IPS-15b (cell line): ENCODE measurements around the gene ABCD2.
"Not testable (repeated sequence)": the region's sequence is repeated elsewhere in the genome, so short reads cannot be mapped to it uniquely, and the experiment has no call there.

Experiments
- H3K27me3 ChIP-seq: one replicate; pipeline ENCODE4 v1.6.1; 2013; ENCODE audit warnings: low read length; ENCODE audit not compliant: control insufficient read depth, insufficient read depth
- H3K36me3 ChIP-seq: one replicate; pipeline ENCODE4 v1.6.1; 2013; ENCODE audit warnings: low read length; ENCODE audit not compliant: control insufficient read depth, insufficient read depth
- H3K4me1 ChIP-seq: one replicate; pipeline ENCODE4 v1.6.1; 2013; ENCODE audit warnings: mild to moderate bottlenecking, low read length; ENCODE audit not compliant: control insufficient read depth, insufficient read depth
- H3K4me3 ChIP-seq: one replicate; pipeline ENCODE4 v1.5.1; 2013; ENCODE audit warnings: low read depth, low read length
- H3K9ac ChIP-seq: one replicate; pipeline ENCODE4 v1.6.1; 2013; ENCODE audit warnings: low read depth, mild to moderate bottlenecking, low read length
- H3K9me3 ChIP-seq: one replicate; pipeline ENCODE4 v1.6.1; 2013; ENCODE audit warnings: mild to moderate bottlenecking, low read length; ENCODE audit not compliant: control insufficient read depth, insufficient read depth

The ABCD2 gene

DNA sequence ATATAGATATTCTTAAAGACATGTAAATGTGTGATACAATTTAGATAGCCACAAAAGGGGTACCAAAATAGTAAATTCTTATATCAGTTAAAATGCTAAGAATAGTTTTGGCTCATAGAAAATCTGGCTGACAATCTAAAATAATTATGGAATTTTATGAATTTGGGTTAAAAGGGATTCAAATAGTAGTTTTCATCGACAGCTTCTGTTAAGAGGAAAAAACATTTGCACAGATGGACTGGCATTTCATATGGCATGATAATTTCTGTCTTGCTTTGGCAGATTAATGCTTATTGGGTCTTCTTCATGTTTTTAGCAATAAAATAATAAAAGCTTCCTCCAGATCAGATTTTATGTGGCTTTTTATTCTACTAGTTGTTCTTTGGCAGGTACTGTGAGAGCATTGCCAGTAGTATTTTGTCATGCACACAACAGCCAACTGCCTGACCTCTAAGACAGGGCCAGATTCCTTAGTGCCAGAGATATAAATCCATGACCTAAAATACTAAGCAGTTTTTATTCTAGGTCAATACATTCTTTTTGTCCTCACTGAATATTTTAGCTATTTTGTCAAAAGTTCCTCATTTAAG is 9.1 kb downstream of the ABCD2 start:
- H3K36me3 ChIP-seq: no peaks in the 10 kb centered on the region
- H3K4me3 ChIP-seq: no peak overlapping the region
- H3K4me1 ChIP-seq: no peaks in the 10 kb centered on the region
- no peaks in the 10 kb centered on the region for H3K27me3 ChIP-seq
- H3K9me3 ChIP-seq: no peaks in the 10 kb centered on the region
- no peak overlapping the region for H3K9ac ChIP-seq

DNA sequence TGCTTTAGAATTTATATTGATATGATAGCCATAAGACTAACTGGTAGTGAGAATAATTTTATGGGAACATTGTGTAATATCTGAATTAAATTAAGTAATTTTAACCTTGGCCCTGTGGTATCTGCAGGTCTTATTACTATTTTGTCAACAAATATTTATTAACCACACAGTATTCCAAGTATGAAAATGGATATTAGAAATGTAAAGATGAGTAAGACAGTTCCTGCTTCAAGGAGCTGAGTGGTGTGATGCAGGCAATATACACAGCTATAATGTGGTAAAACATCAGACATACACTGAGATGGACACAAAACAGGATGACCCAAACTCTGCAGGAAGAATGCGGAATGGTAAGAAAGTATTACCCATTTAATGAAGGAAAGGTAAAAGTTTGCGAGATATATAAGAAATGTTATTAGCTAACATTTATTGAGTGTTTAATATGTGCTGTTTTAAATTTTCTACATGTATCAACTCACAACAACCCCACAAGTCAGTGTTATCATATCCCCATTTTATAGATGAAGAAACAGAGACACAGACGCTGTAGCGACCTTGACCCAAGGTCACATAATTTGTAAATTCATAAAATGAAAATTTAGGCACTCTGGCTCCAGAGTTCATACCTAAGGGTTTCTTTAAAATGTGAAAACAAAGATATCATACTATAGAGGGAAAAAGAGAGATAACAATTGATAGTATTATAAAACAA is 12.7 kb downstream of the ABCD2 start:
- no peaks in the 10 kb centered on the region for H3K27me3 ChIP-seq
- no peak overlapping the region for H3K9ac ChIP-seq
- H3K9me3 ChIP-seq: no peaks in the 10 kb centered on the region
- no peaks in the 10 kb centered on the region for H3K36me3 ChIP-seq
- H3K4me1 ChIP-seq: no peaks in the 10 kb centered on the region
- no peak overlapping the region for H3K4me3 ChIP-seq

DNA sequence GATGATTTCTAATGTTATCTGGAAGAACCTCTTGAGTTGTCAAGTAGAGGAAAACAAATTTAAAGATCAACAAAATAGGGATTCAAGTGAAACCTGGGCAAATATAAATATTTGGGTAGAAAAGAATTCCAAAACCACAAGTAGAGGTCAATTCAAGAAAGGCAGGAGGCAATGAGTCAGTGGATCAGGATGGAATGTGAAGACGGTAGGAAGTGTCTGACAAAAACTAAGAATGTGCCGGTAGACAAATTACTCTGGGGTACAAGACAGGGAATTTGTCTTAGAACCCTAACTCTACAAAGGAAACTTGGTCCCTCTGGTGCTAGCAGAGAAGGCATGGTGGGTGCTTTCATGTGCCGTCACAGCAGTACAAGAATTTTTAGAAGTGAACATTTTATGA is 13.6 kb downstream of the ABCD2 start:
- Histone ChIP-seq H3K9me3 (no peaks in the 10 kb centered on the region), H3K9ac (no peak overlapping the region), H3K4me3 (no peak overlapping the region), H3K4me1 (no peaks in the 10 kb centered on the region), H3K36me3 (no peaks in the 10 kb centered on the region), H3K27me3 (no peaks in the 10 kb centered on the region)

DNA sequence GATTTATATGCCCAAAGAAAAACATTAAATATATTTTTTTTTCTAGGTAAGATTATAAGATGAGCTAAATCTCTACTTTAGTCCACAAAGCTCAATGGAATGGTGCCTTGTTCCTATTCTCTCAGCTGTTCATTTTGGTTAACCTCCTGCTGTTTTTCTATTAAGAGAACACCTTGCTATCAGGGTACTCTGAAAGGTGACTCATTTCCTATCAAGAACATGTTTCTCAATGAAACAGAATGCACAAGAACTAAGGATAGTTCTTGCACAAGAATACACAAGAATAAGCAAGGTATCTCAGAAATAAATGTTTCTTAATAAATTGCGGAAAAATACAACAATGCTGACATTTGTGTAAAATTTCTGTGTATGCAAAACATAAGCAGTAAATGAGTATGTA is 14.1 kb downstream of the ABCD2 start:
- Histone ChIP-seq H3K4me1 (no peaks in the 10 kb centered on the region), H3K27me3 (no peaks in the 10 kb centered on the region), H3K36me3 (no peaks in the 10 kb centered on the region), H3K9me3 (no peaks in the 10 kb centered on the region), H3K9ac (no peak overlapping the region), H3K4me3 (no peak overlapping the region)

DNA sequence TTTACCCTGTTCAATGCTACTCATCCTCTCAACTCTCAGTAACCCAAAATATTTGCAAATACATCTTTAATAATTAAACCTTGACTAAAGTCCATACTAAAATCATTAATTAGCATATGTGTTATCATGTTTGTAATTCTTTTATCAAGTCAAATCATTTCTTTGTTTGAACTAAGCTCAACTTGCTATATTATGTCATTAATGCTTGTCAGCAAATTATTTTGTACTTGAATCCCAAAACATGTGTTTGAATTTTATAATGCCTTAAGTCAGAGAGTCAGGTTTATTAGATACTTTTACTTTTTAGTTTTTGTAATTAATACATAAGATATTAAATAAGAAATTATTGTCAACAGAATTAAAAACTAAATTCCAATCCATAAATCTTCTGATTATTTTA is 16.5 kb downstream of the ABCD2 start:
- no peaks in the 10 kb centered on the region for H3K4me1 ChIP-seq
- H3K9me3 ChIP-seq: no peaks in the 10 kb centered on the region
- no peaks in the 10 kb centered on the region for H3K36me3 ChIP-seq
- no peak overlapping the region for H3K4me3 ChIP-seq
- no peaks in the 10 kb centered on the region for H3K27me3 ChIP-seq
- H3K9ac ChIP-seq: no peak overlapping the region

DNA sequence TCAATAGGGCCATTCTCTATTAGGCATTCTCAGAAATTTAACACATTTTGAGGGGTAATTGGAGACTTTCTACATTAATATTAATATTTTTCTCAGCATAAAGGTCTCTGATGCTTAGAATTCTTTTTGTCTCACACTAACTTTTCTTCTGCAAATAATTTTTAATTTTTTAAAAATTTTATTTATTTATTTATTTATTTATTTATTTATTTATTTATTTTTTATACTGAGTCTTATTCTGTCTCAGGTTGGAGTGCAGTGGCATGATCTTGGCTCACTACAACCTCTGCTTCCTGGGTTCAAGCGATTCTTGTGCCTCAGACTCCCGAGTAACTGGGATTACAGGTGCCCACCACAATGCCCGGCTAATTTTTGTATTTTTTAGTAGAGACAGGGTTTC is 17.7 kb downstream of the ABCD2 start:
- not testable (repeated sequence) for H3K4me1 ChIP-seq, H3K4me3 ChIP-seq, H3K9ac ChIP-seq, H3K36me3 ChIP-seq, H3K9me3 ChIP-seq, H3K27me3 ChIP-seq

DNA sequence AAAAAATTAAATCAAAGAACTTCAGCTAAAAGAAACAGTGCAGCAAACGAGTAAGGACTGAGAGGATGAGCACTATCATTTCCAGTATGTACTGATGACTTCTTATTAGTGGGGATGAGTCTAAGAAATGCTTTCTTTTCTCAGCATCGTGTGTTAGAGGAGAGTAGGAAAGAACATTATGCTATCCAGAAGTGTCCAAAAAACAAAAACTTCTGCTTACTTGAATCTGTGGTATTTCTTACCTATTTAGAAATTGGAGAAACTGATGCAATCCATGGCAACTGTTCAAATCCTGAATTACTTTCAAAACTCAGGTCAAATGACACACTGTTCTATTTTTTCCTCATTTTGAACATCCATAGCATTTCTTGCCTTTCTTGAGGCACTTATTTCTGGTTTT is 23.7 kb downstream of the ABCD2 start:
- H3K9me3 ChIP-seq: no peaks in the 10 kb centered on the region
- H3K4me1 ChIP-seq: no peaks in the 10 kb centered on the region
- H3K4me3 ChIP-seq: no peak overlapping the region
- no peaks in the 10 kb centered on the region for H3K36me3 ChIP-seq
- H3K27me3 ChIP-seq: no peaks in the 10 kb centered on the region
- no peak overlapping the region for H3K9ac ChIP-seq

DNA sequence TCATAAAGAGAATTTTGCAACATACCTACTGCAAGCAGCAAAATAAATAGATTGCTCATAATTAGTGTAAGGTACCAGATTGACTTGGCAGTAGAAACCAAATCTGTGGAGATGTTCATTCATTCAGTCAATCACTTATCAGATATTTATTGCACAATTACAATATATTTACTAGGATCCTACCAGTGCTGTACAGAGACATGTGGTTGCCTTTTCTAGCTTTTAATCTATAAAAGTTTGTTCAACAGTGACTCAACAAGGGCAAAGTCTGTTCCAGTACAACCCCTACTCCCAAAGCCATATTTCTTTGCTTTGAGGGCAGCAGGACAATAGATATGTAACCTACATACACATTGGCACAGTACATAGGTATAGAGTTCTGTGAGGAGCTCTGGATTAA is 27.3 kb downstream of the ABCD2 start:
- Histone ChIP-seq H3K9me3 (no peaks in the 10 kb centered on the region), H3K9ac (no peak overlapping the region), H3K27me3 (no peaks in the 10 kb centered on the region), H3K4me1 (no peaks in the 10 kb centered on the region), H3K36me3 (no peaks in the 10 kb centered on the region), H3K4me3 (no peak overlapping the region)

DNA sequence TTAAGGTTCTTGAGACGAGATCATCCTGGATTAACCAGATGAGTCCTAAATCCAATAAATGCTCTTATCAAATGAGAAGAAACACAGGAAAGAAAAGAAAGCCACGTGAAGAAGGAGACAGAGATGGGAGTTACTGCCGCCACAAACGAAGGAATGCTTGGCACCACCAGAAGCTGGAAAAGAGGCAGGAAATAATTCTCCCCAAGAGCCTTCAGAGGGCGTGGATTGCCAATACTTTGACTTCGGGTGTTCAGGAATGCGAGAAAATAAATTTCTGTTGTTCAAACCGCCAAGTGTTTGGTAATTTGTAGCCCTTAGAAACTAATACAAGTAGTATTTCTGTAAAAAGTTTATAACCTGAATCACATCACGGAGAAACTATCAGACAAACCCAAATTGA is 31.3 kb downstream of the ABCD2 start:
- H3K9me3 ChIP-seq: no peaks in the 10 kb centered on the region
- H3K9ac ChIP-seq: no peak overlapping the region
- no peaks in the 10 kb centered on the region for H3K36me3 ChIP-seq
- no peaks in the 10 kb centered on the region for H3K4me1 ChIP-seq
- no peak overlapping the region for H3K4me3 ChIP-seq
- no peaks in the 10 kb centered on the region for H3K27me3 ChIP-seq

DNA sequence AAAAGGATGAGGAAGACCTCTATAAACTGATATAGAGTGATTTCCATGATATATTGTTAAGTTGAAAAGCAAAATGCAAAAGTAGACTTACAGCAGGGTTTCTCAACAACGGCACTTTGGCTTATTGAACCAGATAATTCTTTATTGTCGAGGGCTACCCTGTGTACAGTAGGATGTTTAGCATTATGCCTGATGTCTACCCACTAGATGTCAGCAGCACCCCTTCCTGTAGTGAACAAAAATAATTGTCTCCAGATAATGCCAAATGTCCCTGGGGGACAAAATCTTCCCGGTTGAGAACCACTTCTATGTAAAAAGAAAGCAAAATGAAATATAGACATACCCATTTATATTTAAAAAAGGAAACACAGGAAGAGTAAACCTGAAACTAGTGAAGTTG is 32.4 kb downstream of the ABCD2 start:
- Histone ChIP-seq H3K36me3 (no peaks in the 10 kb centered on the region), H3K4me1 (no peaks in the 10 kb centered on the region), H3K9ac (no peak overlapping the region), H3K4me3 (no peak overlapping the region), H3K27me3 (no peaks in the 10 kb centered on the region), H3K9me3 (no peaks in the 10 kb centered on the region)

DNA sequence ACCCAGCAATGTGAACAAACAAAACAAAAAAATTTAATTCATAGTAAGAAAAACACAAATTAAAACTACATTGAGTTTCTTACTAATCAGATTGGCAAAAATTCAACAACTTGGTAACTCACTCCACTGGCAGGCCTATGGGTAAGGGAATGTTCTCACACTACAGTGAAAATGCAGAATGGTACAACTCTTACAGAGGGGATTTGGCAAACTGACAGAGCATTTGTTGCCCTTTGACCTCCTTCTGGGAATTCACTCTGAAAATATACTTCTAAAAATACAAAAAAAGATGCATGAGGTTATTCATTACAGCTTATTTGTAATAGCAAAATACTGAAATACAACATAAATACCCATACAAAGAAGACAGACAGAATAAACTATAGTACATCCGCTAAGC is 32.8 kb downstream of the ABCD2 start:
- Histone ChIP-seq H3K9ac (no peak overlapping the region), H3K4me1 (no peaks in the 10 kb centered on the region), H3K36me3 (no peaks in the 10 kb centered on the region), H3K9me3 (no peaks in the 10 kb centered on the region), H3K4me3 (no peak overlapping the region), H3K27me3 (no peaks in the 10 kb centered on the region)

DNA sequence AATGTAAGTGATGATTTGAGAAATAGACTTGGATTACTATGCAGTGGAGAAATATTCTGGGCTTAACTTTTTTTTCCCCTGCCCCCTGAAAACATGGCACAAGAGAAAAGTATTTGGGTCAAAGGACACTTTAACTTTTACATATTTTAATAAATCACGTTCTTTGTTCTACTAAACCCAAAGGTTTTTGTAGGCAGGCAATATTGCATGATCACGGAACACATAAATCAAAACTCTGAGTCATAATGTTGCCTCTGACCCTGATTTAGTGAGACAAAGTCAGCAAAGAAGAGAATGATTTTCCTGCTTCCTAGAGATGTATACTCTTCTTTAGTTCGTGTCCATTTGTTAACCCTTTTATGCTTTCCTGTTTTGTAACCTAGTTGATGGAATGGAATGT is 38.0 kb downstream of the ABCD2 start:
- no peaks in the 10 kb centered on the region for H3K27me3 ChIP-seq
- H3K9me3 ChIP-seq: no peaks in the 10 kb centered on the region
- no peak overlapping the region for H3K9ac ChIP-seq
- H3K36me3 ChIP-seq: no peaks in the 10 kb centered on the region
- no peaks in the 10 kb centered on the region for H3K4me1 ChIP-seq
- no peak overlapping the region for H3K4me3 ChIP-seq
